ENCODE data around the gene CTBP2. TPM values are rescaled to one million over a fixed set of nuclear protein-coding genes. Genes with fewer than 3 reads are reported as not detected.

The CTBP2 gene
- total RNA-seq, 1 experiment from 2014 or later: 233 TPM

DNA sequence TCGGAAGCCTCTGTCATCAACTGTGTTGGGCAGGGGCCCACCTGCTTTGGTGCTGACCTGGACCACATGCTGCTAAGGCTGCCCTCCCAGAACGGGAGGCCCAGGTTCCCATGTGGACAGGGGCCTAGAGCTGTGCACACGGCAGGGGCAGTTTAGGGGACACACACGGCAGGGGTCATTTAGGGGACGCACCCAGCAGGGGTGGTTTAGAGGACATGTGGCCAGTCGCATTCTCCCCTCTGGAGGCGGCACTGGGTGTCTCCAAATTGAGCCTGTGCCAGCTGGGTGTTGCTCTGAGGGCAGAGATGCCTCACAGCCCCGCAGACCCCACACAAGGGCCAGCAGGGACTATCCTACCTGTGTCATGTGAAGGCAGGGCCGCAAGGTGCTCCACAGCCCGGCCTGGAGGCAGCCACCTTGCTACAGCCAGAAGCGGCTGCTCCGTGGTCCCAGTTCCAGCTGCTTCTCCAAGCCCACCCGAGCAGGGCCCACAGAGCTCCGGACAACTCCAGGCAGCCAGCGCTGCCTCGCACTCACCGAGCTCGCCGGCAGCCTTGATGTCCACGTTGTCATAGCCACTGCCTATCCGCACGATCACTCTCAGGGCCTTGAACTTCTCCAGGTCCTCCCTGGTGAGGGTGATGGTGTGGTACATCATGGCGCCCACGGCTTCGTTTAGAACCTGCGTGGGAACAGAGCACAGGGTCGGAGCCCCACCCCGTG lies 157.8 kb downstream of the CTBP2 start:
- peak; percentile 51 for DNase-seq
- H3K27me3 ChIP-seq (ENCODE audit: control insufficient read depth, insufficient read depth, low read length): no peaks in the 10 kb centered on the region
- no peak overlapping the region for H3K4me3 ChIP-seq (ENCODE audit: insufficient read depth, low read depth, low read length)
- peaks cover 47% of the 10 kb centered on the region for H3K36me3 ChIP-seq (replicated peaks; ENCODE audit: control insufficient read depth, insufficient read depth, low read length)

DNA sequence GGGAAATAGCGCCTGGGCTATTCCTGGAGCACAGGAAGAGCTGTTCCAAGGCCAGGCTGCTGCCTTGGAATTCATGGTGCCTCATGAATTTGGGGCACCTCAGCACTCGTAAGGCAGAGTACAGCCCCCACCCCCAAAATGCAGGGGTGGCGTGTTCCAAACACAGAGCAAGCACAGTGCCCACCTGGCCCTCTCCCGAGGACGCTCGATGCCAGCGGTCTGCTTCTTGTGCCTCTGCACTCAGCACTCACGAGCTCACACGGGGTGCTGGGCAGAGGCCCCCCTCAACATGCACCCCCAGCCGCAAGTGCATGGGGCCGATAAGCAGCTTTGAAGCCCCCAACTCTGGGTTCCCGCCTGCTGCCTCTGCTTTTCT lies 158.3 kb downstream of the CTBP2 start:
- Histone ChIP-seq H3K27me3 (ENCODE audit: control insufficient read depth, insufficient read depth, low read length) (no peaks in the 10 kb centered on the region), H3K36me3 (replicated peaks; ENCODE audit: control insufficient read depth, insufficient read depth, low read length) (peaks cover 53% of the 10 kb centered on the region), H3K4me3 (ENCODE audit: insufficient read depth, low read depth, low read length) (no peak overlapping the region)
- DNase-seq: peak; percentile 46

DNA sequence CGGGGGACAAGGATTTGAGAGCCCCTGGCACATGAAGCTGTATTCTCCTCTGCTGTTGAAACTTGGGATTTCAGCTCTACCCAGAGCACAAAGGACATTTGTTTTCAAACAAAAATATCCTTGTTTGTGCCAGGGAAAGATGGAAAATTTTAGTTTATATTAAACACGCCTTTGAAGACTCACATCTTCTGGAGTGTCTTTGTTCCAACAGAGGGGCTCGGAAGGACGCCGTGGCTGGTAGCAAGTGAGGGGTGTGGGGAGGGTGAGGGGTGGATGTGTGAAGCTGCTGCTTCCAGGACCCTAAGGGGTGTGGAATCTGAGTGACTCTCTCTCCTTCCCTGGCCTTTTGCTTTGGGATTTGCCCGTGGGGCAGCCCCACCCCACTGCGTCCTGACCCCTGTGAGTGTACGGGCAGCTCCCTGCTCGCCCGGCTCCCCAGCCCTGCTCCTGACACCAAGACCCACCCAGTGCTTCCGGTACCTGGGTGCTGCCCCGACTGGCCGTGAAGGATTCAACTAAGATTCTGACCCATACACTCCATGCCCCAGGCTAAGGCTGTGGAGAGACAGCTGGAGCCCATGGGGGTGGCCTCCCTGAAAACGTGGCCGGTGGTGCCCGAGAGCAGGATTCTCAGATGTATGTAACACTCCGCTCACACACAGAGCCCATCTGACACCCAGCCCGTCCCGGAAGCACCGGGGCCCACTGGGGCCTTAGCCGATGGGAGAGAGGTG lies 158.9 kb downstream of the CTBP2 start:
- Histone ChIP-seq H3K36me3 (replicated peaks; ENCODE audit: control insufficient read depth, insufficient read depth, low read length) (peaks cover 55% of the 10 kb centered on the region), H3K4me3 (ENCODE audit: insufficient read depth, low read depth, low read length) (no peak overlapping the region), H3K27me3 (ENCODE audit: control insufficient read depth, insufficient read depth, low read length) (no peaks in the 10 kb centered on the region)
- peak; percentile 43 for DNase-seq

DNA sequence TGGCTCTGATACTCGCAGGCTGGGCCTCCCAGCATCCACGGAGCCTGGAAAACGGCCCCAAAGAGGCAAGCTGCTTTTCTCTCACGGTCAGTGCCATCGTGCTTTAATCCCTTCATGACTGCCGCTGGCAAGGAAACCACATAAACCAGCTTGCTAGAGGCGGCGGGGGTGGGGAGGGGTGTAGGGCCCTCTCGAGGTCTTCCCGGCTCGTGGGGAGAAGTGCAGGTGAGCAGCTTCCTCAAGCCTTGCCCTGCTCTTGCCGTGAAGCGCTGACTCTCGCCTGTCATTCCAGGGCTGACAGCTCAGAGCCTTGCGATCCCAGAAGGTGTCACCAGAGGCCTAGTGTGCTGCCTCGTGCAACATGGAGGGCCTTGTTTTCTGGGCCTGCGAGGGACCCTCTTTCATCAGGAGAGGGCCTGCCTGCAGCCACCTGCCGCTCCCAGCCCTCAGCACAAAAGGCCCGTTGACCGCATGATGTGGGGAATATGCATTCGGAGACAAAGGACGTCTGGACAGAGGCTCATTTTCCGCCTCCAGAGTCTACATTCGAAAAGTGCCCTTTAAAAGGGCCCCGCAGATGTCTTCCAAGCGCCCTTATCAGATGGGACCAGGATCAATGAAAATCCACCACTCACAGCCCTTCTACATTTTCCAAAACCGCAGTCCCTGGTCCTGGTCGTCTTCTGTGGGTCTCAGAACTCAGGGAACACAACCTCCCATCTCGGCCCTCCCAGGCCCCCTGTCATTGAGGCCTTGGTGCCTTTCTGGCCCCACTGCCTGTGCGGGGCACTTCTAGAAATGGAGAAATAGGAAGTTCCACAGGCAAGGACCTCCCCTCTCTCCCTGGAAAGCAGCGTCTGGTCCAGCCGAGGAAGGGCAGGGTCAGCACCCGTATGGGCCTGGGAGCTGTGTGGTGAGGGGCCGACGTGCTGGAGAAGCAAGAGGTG lies 159.7 kb downstream of the CTBP2 start:
- DNase-seq: peak; percentile 76
- Histone ChIP-seq H3K36me3 (replicated peaks; ENCODE audit: control insufficient read depth, insufficient read depth, low read length) (peaks cover 50% of the 10 kb centered on the region), H3K27me3 (ENCODE audit: control insufficient read depth, insufficient read depth, low read length) (no peaks in the 10 kb centered on the region), H3K4me3 (ENCODE audit: insufficient read depth, low read depth, low read length) (no peak overlapping the region)

DNA sequence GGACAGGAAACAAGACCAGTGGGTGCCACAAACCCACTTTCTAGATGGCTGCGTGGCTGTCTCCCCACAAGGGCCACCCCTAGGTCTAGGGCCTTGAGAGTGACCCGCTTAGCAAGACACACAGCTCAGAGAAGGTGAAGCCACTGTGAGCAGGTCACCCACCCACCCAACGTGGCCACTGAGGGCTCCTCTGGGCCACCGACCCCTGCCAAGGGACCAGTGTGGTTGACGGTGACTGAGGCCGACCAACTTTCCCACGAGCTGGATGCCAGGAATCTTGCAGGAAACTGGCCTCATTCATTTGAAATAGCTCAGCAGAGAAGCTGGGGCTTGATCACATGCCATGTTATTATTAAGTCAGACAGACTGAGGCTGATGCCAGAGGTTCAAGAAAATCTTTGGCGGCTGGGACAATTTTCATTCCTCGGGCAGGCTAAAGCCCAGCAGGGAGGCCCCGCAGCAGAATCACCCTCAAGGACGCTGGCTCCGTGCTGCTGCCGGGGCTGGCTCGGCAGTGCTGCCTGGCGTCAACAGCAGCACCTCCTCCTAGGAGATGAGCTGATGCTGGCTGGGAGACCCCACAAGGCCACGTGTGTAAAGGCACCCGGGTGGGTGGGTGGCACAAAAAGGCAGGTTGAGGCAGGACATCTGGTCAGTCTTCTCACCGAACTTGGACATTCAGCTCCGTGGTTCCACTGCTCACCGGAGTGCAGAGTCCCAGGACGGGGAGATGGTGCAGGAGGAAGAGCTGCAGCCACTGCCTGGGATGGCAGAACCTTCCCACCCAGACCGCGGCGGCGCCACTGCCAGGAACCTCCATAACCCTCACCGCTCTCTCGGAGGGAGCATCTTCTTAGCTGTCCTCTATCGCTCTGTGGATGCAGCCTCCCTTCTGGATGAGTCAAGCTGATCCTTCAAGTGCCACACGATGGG lies 160.7 kb downstream of the CTBP2 start:
- peak; percentile 51 for DNase-seq
- Histone ChIP-seq H3K36me3 (replicated peaks; ENCODE audit: control insufficient read depth, insufficient read depth, low read length) (peaks cover 54% of the 10 kb centered on the region), H3K4me3 (ENCODE audit: insufficient read depth, low read depth, low read length) (no peak overlapping the region), H3K27me3 (ENCODE audit: control insufficient read depth, insufficient read depth, low read length) (no peaks in the 10 kb centered on the region)

DNA sequence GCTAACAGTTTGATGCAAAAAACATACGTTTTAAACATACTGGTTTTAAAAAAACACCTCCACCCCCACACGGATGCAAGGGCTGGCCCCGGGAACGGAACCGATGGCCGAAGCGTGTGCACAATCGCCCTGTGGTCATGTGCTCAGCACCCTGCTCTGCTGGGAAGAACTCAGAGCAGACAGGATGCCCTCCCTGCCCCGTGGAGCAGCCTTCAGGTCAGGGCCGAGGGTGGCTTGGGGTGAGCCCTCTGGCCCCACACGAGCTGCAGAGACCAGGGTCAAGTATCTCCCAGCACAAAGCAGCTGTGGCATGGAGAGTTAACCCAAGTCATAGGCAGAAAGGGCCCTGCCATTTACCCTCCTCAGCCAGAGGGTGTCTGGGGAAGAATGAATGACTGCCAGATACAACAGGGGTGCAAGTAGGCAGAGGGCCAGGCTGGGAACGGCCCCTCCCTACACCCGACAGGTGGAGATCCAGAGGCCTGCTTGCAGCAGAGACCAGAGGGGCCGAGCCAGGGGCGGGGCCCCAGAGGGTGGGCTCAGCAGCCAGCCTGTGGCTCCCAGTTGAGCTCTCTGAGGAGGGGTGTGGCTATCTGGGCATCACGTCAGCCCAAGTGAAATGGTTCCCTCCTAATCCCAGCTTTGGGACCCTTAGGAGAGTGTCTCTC lies 161.6 kb downstream of the CTBP2 start:
- no peaks in the 10 kb centered on the region for H3K27me3 ChIP-seq (ENCODE audit: control insufficient read depth, insufficient read depth, low read length)
- peak; percentile 36 for DNase-seq
- no peak overlapping the region for H3K4me3 ChIP-seq (ENCODE audit: insufficient read depth, low read depth, low read length)
- H3K36me3 ChIP-seq (replicated peaks; ENCODE audit: control insufficient read depth, insufficient read depth, low read length): peaks cover 62% of the 10 kb centered on the region

DNA sequence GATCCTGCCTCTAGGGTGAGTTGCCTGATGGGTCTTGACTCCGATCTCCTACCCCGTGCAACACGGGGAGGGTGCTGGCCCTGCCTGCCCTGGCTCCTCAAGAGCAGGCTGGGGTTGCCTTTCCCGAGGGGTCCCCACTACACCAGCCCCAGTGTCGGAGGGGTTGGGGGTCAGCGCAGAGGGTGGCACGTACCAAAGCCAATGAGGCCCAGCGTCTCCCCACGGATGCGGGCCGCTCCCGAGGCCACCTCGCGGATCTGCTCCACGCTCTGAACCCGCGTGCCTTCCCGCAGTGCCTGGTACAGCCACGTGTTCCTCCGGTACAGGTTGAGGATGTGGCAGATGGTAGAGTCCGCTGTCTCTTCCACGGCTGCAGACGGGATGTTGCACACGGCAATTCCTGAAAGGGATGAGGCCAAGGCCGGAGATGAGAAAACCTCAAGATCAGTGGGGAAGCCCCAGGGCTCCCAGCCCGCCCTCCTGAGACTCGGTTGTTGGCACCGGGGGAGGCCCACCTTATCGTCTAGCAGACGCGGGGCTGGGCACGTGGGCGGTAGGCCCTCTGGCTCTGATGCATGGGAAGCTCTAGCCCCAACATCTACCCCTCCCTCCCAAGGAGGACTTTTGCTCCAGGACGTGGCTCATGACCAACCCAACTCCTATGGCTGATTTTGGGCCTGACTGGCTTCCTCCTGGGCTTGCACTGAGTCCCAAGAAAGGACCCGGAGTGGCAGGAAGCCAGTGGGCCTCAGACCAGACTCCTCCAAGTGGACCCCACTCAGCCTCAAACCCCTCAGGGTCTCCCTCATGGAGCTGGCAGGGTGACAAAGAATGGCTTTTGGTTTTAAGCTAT lies 162.4 kb downstream of the CTBP2 start:
- Histone ChIP-seq H3K27me3 (ENCODE audit: control insufficient read depth, insufficient read depth, low read length) (no peaks in the 10 kb centered on the region), H3K4me3 (ENCODE audit: insufficient read depth, low read depth, low read length) (no peak overlapping the region), H3K36me3 (replicated peaks; ENCODE audit: control insufficient read depth, insufficient read depth, low read length) (peaks cover 65% of the 10 kb centered on the region)
- DNase-seq: peak; percentile 39

DNA sequence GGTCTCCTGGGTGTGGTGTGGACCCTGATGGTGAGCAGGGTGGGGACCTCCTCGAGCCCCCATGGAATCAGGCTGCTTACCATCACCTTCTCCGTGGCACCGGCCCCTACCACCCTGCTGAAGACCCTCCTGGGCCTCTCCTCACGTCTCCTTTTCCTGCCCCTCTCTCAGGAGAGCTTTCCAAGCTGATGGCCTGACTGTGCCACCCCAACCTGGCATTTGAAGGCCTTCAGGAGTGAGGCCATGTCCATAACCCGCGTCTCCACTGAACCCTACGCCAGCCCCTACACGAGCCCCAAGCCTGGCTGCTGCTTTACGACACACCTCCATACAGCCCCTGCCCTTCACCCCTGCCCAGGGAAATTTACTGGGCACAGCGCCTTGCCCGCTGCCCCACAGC lies 163.1 kb downstream of the CTBP2 start:
- DNase-seq: peak; percentile 43
- Histone ChIP-seq H3K36me3 (replicated peaks; ENCODE audit: control insufficient read depth, insufficient read depth, low read length) (peaks cover 63% of the 10 kb centered on the region), H3K4me3 (ENCODE audit: insufficient read depth, low read depth, low read length) (no peak overlapping the region), H3K27me3 (ENCODE audit: control insufficient read depth, insufficient read depth, low read length) (no peaks in the 10 kb centered on the region)

DNA sequence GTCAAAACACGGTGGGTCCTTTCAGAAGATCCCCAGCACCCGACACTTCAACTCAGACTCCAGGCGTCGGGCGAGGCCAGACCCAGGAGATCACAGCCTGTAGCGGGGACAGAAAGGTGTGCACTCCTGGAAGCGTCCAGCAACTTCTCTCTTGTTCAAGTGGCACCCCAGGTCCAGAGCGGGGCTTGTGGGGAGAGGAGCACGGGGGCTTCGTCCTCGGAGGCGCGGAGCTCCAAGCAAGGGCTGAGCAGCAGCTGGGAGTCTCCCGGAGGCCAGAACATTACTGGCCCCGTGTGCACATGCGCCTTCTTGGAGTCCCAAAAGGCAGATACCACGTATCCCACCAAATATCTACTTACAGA lies 163.5 kb downstream of the CTBP2 start:
- Histone ChIP-seq H3K36me3 (replicated peaks; ENCODE audit: control insufficient read depth, insufficient read depth, low read length) (peaks cover 65% of the 10 kb centered on the region), H3K4me3 (ENCODE audit: insufficient read depth, low read depth, low read length) (no peak overlapping the region), H3K27me3 (ENCODE audit: control insufficient read depth, insufficient read depth, low read length) (no peaks in the 10 kb centered on the region)
- peak; percentile 36 for DNase-seq

DNA sequence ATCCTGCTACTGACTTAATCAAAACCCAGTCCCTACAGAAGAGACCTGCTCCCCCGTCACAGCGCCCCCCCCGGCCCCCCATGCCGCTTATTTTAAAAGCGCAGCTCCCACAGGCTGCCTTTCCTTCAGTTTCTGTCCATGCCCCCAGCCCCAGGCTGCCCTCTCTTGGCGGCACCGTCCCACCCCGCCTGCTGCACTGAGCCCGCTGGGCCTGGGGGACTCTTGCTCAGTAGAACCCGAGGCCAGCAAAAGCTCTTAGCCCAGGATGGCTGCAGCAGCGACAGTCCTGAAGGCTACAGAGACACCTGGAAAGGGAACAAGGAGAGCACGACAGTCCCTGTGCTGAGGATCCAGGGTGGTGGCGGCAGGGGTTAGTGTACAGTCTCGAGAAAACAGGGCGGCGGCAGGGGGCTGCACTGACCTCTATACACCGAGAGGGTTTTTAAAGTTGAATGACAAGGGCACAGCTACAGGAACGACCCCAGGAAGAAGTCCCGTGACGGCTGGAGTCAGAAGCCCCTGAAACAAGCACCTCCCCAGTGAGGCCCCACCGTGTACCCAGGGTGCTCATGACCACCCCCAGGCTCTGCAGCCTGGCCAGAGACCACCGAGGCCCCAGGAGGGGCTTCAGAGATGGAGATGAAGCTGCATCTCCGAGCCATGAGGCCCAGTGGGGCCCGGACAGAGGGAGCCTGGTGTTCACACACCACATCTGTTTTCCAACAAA lies 164.1 kb downstream of the CTBP2 start:
- Histone ChIP-seq H3K36me3 (replicated peaks; ENCODE audit: control insufficient read depth, insufficient read depth, low read length) (peaks cover 70% of the 10 kb centered on the region), H3K4me3 (ENCODE audit: insufficient read depth, low read depth, low read length) (no peak overlapping the region), H3K27me3 (ENCODE audit: control insufficient read depth, insufficient read depth, low read length) (no peaks in the 10 kb centered on the region)
- DNase-seq: peak; percentile 59

DNA sequence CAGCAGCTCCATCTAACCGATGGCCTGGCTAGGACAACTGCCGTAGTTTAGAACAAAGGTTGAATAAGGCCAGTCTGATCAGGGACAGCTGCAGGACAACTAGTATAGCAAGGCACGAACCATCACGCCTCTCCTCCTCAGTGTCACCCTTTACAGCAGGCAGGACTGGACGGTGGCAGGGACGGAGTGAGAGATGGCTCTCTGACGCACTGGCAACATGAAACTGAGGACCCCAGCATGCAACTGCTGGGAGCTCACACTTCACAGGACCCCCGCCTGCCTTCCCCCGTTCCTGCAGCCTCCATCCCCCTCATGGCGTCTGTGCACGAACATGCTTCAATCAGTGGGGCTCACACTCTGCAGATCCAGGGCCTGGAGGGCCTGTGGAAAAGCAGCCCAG lies 164.8 kb downstream of the CTBP2 start:
- H3K27me3 ChIP-seq (ENCODE audit: control insufficient read depth, insufficient read depth, low read length): no peaks in the 10 kb centered on the region
- H3K4me3 ChIP-seq (ENCODE audit: insufficient read depth, low read depth, low read length): no peak overlapping the region
- DNase-seq: peak; percentile 50
- peaks cover 71% of the 10 kb centered on the region for H3K36me3 ChIP-seq (replicated peaks; ENCODE audit: control insufficient read depth, insufficient read depth, low read length)
